Measurements from ENCODE around the gene GRHPR. TPM values are rescaled to one million over a fixed set of nuclear protein-coding genes. Genes with fewer than 3 reads are reported as not detected.
A peak's percentile ranks its signal among the peaks of the same experiment; 100 is the strongest.
"Not testable (repeated sequence)": the region's sequence is repeated elsewhere in the genome, so short reads cannot be mapped to it uniquely, and the experiment has no call there.

GRHPR gene
- total RNA-seq, 1 experiment from 2014 or later = 71.3 TPM

- Histone ChIP-seq H3K27me3 (no peaks in the 10 kb centered on the region), H3K4me1 (no peaks in the 10 kb centered on the region), H3K4me3 (no peak overlapping the region), H3K36me3 (no peaks in the 10 kb centered on the region), H3K9me3 (replicated peaks) (no peaks in the 10 kb centered on the region), H3K27ac (no peak overlapping the region)
- DNase-seq = no peak
Measured at GRCh38 chr9:37385286-37385685, 37.2 kb upstream of the GRHPR start.

GRCh38 chr9:37386988-37387387, 35.5 kb upstream of the GRHPR start:
- Histone ChIP-seq H3K9me3 (replicated peaks) (no peaks in the 10 kb centered on the region), H3K27me3 (no peaks in the 10 kb centered on the region), H3K36me3 (no peaks in the 10 kb centered on the region), H3K27ac (no peak overlapping the region), H3K4me3 (no peak overlapping the region), H3K4me1 (no peaks in the 10 kb centered on the region)
- DNase-seq = no peak

GRCh38 chr9:37390759-37391158, 31.7 kb upstream of the GRHPR start:
- Histone ChIP-seq H3K27me3 (no peaks in the 10 kb centered on the region), H3K4me1 (no peaks in the 10 kb centered on the region; the same call in 1 of the 2 replicates), H3K27ac (no peak overlapping the region), H3K36me3 (no peaks in the 10 kb centered on the region), H3K9me3 (replicated peaks) (no peaks in the 10 kb centered on the region), H3K4me3 (no peak overlapping the region)
- no peak for DNase-seq

GRCh38 chr9:37392272-37392671, 30.2 kb upstream of the GRHPR start:
- H3K27me3 ChIP-seq = no peaks in the 10 kb centered on the region
- H3K36me3 ChIP-seq = no peaks in the 10 kb centered on the region
- DNase-seq = no peak
- H3K9me3 ChIP-seq (replicated peaks) = no peaks in the 10 kb centered on the region
- no peaks in the 10 kb centered on the region; the same call in 1 of the 2 replicates for H3K4me1 ChIP-seq
- no peak overlapping the region for H3K27ac ChIP-seq
- H3K4me3 ChIP-seq = no peak overlapping the region

- H3K9me3 ChIP-seq (replicated peaks) = no peaks in the 10 kb centered on the region
- no peaks in the 10 kb centered on the region for H3K27me3 ChIP-seq
- H3K27ac ChIP-seq = no peak overlapping the region
- DNase-seq = no peak
- no peaks in the 10 kb centered on the region for H3K36me3 ChIP-seq
- H3K4me3 ChIP-seq = no peak overlapping the region
- H3K4me1 ChIP-seq = no peaks in the 10 kb centered on the region; the same call in 1 of the 2 replicates
Measured at GRCh38 chr9:37395229-37395628, 27.3 kb upstream of the GRHPR start.

- no peak for DNase-seq
- H3K27me3 ChIP-seq = no peaks in the 10 kb centered on the region
- no peaks in the 10 kb centered on the region for H3K9me3 ChIP-seq (replicated peaks)
- no peaks in the 10 kb centered on the region; the same call in 1 of the 2 replicates for H3K4me1 ChIP-seq
- no peak overlapping the region for H3K4me3 ChIP-seq
- H3K27ac ChIP-seq = no peak overlapping the region
- H3K36me3 ChIP-seq = no peaks in the 10 kb centered on the region
Measured at GRCh38 chr9:37395663-37396062, 26.8 kb upstream of the GRHPR start.

GRCh38 chr9:37397948-37398347, 24.5 kb upstream of the GRHPR start:
- not testable (repeated sequence) for H3K27me3 ChIP-seq

GRCh38 chr9:37398464-37399025, 24.0 kb upstream of the GRHPR start:
- Histone ChIP-seq H3K27ac (no peak overlapping the region), H3K36me3 (no peaks in the 10 kb centered on the region), H3K4me1 (no peaks in the 10 kb centered on the region; the same call in 1 of the 2 replicates), H3K27me3 (no peaks in the 10 kb centered on the region), H3K4me3 (no peak overlapping the region), H3K9me3 (replicated peaks) (no peaks in the 10 kb centered on the region)
- no peak for DNase-seq

More at GRCh38 chr9:37397948-37398347, 24.5 kb upstream of the GRHPR start:
- H3K9me3 ChIP-seq (replicated peaks); H3K36me3 ChIP-seq; H3K4me3 ChIP-seq; DNase-seq; H3K27ac ChIP-seq; H3K4me1 ChIP-seq: not testable (repeated sequence)

GRCh38 chr9:37399336-37399735, 23.2 kb upstream of the GRHPR start:
- Histone ChIP-seq H3K4me1 (no peaks in the 10 kb centered on the region; the same call in 1 of the 2 replicates), H3K4me3 (no peak overlapping the region), H3K27me3 (no peaks in the 10 kb centered on the region), H3K9me3 (replicated peaks) (no peaks in the 10 kb centered on the region), H3K27ac (no peak overlapping the region), H3K36me3 (no peaks in the 10 kb centered on the region)
- no peak for DNase-seq

- no peaks in the 10 kb centered on the region for H3K36me3 ChIP-seq
- no peak for DNase-seq
- H3K4me1 ChIP-seq = no peaks in the 10 kb centered on the region
- no peaks in the 10 kb centered on the region for H3K27me3 ChIP-seq
- no peak overlapping the region for H3K4me3 ChIP-seq
- no peaks in the 10 kb centered on the region for H3K9me3 ChIP-seq (replicated peaks)
- H3K27ac ChIP-seq = no peak overlapping the region
Measured at GRCh38 chr9:37404590-37404989, 17.9 kb upstream of the GRHPR start.

- no peak for DNase-seq
- H3K27me3 ChIP-seq = no peaks in the 10 kb centered on the region
- no peaks in the 10 kb centered on the region for H3K36me3 ChIP-seq
- no peaks in the 10 kb centered on the region for H3K4me1 ChIP-seq
- H3K4me3 ChIP-seq = no peak overlapping the region
- no peaks in the 10 kb centered on the region for H3K9me3 ChIP-seq (replicated peaks)
- H3K27ac ChIP-seq = no peak overlapping the region
Measured at GRCh38 chr9:37405350-37405749, 17.1 kb upstream of the GRHPR start.

- H3K4me3 ChIP-seq = no peak overlapping the region
- no peaks in the 10 kb centered on the region for H3K27me3 ChIP-seq
- DNase-seq = no peak
- no peaks in the 10 kb centered on the region for H3K4me1 ChIP-seq
- no peaks in the 10 kb centered on the region for H3K9me3 ChIP-seq (replicated peaks)
- no peaks in the 10 kb centered on the region for H3K36me3 ChIP-seq
- H3K27ac ChIP-seq = no peak overlapping the region
Measured at GRCh38 chr9:37405764-37406380, 16.6 kb upstream of the GRHPR start.

GRCh38 chr9:37406603-37407401, 15.7 kb upstream of the GRHPR start:
- H3K27ac ChIP-seq = no peak overlapping the region

GRCh38 chr9:37407468-37407867, 15.0 kb upstream of the GRHPR start:
- DNase-seq = no peak
- Histone ChIP-seq H3K27me3 (no peaks in the 10 kb centered on the region), H3K4me1 (peaks cover 5% of the 10 kb centered on the region; the same call in 1 of the 2 replicates), H3K9me3 (replicated peaks) (no peaks in the 10 kb centered on the region), H3K36me3 (no peaks in the 10 kb centered on the region), H3K4me3 (no peak overlapping the region), H3K27ac (no peak overlapping the region)

More at GRCh38 chr9:37406603-37407401, 15.7 kb upstream of the GRHPR start:
- no peak for DNase-seq
- Histone ChIP-seq H3K36me3 (no peaks in the 10 kb centered on the region), H3K4me1 (no peaks in the 10 kb centered on the region), H3K27me3 (no peaks in the 10 kb centered on the region), H3K4me3 (no peak overlapping the region), H3K9me3 (replicated peaks) (no peaks in the 10 kb centered on the region)

GRCh38 chr9:37408933-37409710, 13.4 kb upstream of the GRHPR start:
- Histone ChIP-seq H3K27ac (no peak overlapping the region), H3K4me1 (peaks cover 16% of the 10 kb centered on the region)

More at GRCh38 chr9:37408933-37409710, 13.4 kb upstream of the GRHPR start:
- no peaks in the 10 kb centered on the region for H3K27me3 ChIP-seq
- H3K9me3 ChIP-seq (replicated peaks) = no peaks in the 10 kb centered on the region
- H3K4me3 ChIP-seq = no peak overlapping the region
- peak in 1 of 2 experiments; percentile 22 for DNase-seq
- H3K36me3 ChIP-seq = no peaks in the 10 kb centered on the region
